ENCODE results near the gene SH3GL3.

Gene SH3GL3, protein sequence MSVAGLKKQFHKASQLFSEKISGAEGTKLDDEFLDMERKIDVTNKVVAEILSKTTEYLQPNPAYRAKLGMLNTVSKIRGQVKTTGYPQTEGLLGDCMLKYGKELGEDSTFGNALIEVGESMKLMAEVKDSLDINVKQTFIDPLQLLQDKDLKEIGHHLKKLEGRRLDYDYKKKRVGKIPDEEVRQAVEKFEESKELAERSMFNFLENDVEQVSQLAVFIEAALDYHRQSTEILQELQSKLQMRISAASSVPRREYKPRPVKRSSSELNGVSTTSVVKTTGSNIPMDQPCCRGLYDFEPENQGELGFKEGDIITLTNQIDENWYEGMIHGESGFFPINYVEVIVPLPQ

DNA sequence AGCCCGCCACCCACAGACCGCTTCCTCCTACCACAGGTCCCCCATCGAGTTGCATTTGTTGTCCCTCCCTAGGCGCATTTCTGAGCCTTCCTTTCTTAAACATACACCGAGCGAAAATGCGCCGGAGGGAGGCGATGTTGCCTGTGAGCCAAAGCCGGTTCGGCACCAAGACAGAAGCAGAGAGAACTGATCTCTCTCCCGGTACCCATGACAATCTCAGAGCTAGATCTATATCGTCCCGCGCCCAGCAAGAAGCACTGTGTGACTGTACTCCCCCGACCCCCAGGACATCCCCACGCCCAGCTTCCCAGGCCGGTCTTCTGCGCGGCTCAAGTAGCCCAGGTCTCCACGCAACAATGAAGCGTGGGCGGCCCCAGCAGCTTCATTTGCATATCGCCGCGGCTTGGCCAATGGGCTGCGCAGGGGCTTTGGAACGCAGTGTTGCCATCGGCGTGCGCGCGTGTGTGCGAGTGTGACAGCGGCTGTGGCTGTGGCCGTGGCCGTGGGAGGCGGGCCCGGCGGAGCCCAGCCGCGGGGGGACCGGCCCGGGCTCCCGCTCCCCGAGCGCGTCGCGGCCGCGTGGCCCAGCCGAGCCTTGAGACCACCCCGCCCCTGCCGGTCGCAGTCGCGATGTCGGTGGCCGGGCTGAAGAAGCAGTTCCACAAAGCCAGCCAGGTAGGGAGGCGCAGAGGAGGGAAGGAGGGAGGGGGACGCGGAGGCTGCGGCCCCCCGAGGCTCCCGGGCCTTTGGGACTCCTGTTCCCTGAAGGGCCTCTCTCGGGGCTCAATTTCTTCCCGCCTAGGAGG lies at the start of gene SH3GL3:
TSS of gene SH3GL3 (plus strand) at position 438 of the 806 bp plus-strand sequence. CDS start at position 631, 193 bp downstream.
- peak; percentile 33 for DNase-seq

- DNase-seq, result no peak
These were observed 48.5 kb upstream of the SH3GL3 start for GRCh38 chr15:83398626-83399025.

- no peak for DNase-seq
These were observed 43.0 kb upstream of the SH3GL3 start for GRCh38 chr15:83404121-83404520.

GRCh38 chr15:83410532-83410931 lies 36.6 kb upstream of the SH3GL3 start:
- no peak for DNase-seq

- DNase-seq, result no peak
These were observed 34.0 kb upstream of the SH3GL3 start for GRCh38 chr15:83413054-83413719.

- no peak for DNase-seq
These were observed 25.1 kb upstream of the SH3GL3 start for GRCh38 chr15:83422081-83422480.

DNA sequence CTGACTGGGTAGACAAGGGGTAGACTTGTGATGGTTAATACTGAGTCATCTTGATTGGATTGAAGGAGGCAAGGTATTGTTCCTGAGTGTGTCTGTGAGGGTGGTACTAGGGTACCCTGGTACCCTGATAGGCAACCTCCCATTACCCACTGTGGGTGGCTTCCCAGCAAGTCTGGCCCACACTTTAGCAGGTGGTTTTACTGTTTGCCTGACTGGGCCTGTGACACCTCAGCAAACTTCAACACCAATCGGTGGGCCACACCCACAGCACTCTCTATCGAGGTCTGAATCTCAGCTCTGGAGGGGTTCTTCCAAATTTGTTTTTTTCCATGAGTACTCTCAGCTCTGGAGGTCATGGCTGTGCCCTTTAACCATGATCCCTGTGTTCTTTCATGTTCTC lies 24.6 kb upstream of the SH3GL3 start:
- DNase-seq, result no peak

- no peak for DNase-seq
These were observed 23.0 kb upstream of the SH3GL3 start for GRCh38 chr15:83424101-83424500.

GRCh38 chr15:83430441-83430840 lies 16.7 kb upstream of the SH3GL3 start:
- no peak for DNase-seq

DNA sequence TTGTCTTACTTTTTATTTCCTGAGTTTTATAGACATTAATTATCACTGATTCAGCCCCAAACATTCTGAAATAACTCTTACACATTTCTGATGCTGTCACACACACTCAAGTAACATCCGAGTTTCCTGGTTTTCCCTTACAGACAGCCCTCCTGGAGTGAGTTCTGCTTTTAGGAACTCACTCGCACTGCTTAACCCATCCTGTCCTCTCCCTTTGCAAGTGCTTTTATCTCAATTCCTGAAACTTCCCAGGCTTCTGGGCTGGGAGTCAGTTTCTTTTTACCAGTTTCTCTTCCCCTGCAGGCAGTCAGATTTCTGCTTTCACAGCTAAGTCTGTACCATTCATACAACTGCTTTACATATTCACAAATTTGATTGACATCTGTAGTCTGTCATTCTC lies 15.6 kb upstream of the SH3GL3 start:
- DNase-seq, result no peak

- no peak for DNase-seq
These were observed 11.9 kb upstream of the SH3GL3 start for GRCh38 chr15:83435202-83435601.

DNA sequence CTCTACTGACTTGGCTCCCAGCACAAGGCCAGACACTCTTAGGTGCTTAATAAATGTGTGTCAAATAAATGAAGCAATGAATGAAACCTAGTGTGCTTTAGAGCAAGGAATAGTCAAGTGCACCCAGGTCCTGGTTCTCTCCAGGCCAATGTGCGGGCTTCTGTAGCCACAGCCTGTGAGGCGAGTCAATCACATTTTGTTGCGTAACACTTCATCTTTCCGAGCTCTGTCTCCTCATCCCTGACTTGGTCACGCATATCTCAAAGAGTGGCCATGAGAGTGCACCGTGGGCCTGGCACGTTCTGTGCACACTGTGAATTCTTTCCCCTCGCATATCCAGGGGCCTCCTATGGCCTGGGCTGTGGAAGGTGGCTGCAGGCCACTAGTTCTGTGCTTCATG lies 11.4 kb upstream of the SH3GL3 start:
- DNase-seq, result no peak

DNA sequence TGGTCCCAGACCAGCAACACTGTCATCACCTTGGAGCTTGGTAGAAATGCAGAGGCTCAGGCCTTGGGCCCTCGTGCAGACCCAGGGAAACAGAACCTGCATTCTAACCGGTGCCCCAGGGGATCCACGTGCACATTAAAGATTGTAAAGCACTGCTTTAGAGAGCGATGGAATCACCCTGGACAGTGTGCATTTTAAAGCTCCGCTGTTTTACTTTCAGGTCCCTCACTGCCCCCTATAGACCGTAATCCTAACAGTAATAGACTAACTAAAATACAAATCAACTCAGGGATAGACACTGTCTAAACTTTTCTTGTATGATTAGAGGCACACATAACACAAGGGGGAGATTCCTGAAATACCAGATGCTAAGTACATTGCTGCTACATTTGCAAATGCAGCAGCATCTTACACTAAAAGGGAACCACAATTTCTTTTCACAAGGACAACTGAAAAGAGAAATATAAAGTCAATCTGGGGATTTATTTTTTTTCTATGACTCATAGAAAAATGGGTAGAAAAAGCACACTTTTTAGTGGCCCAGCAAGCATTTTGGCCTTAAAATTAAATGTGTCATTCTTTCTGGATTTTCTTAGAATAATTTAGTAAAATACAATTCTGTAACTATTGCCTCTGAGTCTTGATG lies 10.5 kb upstream of the SH3GL3 start:
- peak; percentile 11 for DNase-seq

- no peak for DNase-seq
These were observed 3.9 kb upstream of the SH3GL3 start for GRCh38 chr15:83443076-83443847.

- DNase-seq, result no peak
These were observed 2.2 kb upstream of the SH3GL3 start for GRCh38 chr15:83444936-83445335.

GRCh38 chr15:83445643-83446042 lies 1.5 kb upstream of the SH3GL3 start:
- DNase-seq, result no peak

GRCh38 chr15:83446417-83446816 lies 724 bp upstream of the SH3GL3 start:
- DNase-seq, result no peak

DNA sequence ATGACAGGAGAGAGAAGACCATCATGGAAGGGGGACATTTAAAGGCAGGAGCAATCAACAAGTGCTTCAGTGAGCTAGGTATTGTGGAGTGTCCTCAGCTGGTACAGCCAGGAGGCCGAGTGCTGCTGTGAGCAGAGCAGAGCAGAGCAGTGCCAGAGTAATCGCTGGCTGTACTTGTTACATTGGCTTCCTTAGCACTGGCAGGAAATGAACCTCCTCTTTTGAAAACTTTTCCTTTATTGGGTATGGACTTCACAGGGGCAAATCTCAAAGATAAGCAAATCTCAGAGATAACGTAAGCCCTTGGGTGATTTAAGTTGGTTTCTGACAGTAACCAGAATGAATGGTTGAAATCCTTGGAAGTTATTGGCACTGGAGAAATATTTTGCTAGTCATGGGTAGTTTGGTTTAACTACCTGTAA lies 2.1 kb downstream of the SH3GL3 start:
- no peak for DNase-seq

GRCh38 chr15:83449937-83450506 lies 2.9 kb downstream of the SH3GL3 start:
- no peak for DNase-seq

GRCh38 chr15:83457149-83457548 lies 10.0 kb downstream of the SH3GL3 start:
- DNase-seq, result no peak

GRCh38 chr15:83458381-83458780 lies 11.2 kb downstream of the SH3GL3 start:
- no peak for DNase-seq

- no peak for DNase-seq
These were observed 14.9 kb downstream of the SH3GL3 start for GRCh38 chr15:83462026-83462425.

All from NCI-H748 treated with DMSO at 0.1 percent for 48 hours (cell line).